HL-60 (cell line): Measurements from ENCODE around the gene BACE1.

Experiments
- CTCF ChIP-seq: IDR thresholded peaks from one replicate; pipeline ENCODE4 v1.5.1; 2011; ENCODE audit warnings: low read length, control low read depth, inconsistent platforms; ENCODE audit not compliant: insufficient read depth
- POLR2AphosphoS5 ChIP-seq: IDR thresholded peaks from 2 replicates; pipeline ENCODE4 v1.6.1; 2012; ENCODE audit warnings: low read depth
- SPI1 ChIP-seq: IDR thresholded peaks from 2 replicates; pipeline ENCODE4 v1.6.1; 2012; ENCODE audit warnings: low read depth, mild to moderate bottlenecking, borderline replicate concordance

GRCh38 chr11:117290809-117291396, 25.2 kb downstream of the BACE1 start, which contains the start of gene BACE1-AS:
- no peak for TF ChIP-seq CTCF
- TF ChIP-seq POLR2AphosphoS5 = no peak
- no peak for TF ChIP-seq SPI1
